Measurements from ENCODE around the gene IL6R. TPM values are rescaled to one million over a fixed set of nuclear protein-coding genes. Genes with fewer than 3 reads are reported as not detected.

The IL6R gene
- total RNA-seq, 2 experiments from 2014 or later: 2.2 to 2.5 TPM

DNA sequence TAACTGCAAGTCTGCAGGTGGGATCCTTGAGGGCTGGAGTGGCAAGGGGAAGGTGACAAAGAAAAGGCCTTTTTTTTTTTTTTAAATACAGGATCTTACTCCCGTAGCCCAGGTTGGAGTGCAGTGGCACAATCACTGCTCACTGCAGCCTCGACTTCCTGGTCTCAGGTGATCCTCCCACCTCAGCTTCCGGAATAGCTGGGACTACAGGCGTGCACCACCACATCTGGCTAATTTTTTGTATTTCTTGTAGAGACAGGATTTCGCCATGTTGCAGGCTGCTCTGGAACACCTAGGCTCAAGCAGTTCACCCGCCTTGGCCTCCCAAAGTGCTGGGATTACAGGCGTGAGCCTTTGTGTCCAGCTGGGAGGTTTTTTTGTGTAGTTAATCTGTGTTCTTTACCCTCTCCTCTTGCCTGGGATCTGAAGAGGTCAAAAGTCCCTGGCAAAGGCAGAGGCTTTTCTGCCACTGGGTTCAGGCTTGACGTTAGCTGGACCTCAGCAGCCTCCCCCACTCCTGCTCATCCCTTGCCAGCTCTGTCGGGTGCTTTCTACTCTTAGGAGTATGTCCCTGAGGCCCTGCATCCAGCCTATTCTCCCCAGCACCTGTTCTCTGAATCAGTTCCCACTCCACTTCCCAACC, 5.2 kb downstream of the IL6R start:
- Mint-ChIP-seq H3K27me3 (no peaks in the 10 kb centered on the region), H3K36me3 (ENCODE audit: low read depth) (no peaks in the 10 kb centered on the region), H3K9me3 (no peaks in the 10 kb centered on the region), H3K27ac (peak overlapping the region; percentile 26), H3K4me3 (no peak overlapping the region), H3K4me1 (ENCODE audit: low read depth) (peaks cover 60% of the 10 kb centered on the region)
- ChIA-PET POLR2A (interaction anchor here (5.3 kb wide), 1 partner anchor 8 kb away, joined by 39 read pairs; no protein-coding TSS in a partner anchor), CTCF (interaction anchor here (1.3 to 1.8 kb wide), 3 partner anchors 32 to 137 kb away, joined by 3 to 5 read pairs (median 4); no protein-coding TSS in a partner anchor)
- no peak for DNase-seq
- TF ChIP-seq CTCF (IDR thresholded peaks at IDR 0.05): no peak
- intact Hi-C loops (cut with micrococcal nuclease): no loop called here
- no peak for ATAC-seq

DNA sequence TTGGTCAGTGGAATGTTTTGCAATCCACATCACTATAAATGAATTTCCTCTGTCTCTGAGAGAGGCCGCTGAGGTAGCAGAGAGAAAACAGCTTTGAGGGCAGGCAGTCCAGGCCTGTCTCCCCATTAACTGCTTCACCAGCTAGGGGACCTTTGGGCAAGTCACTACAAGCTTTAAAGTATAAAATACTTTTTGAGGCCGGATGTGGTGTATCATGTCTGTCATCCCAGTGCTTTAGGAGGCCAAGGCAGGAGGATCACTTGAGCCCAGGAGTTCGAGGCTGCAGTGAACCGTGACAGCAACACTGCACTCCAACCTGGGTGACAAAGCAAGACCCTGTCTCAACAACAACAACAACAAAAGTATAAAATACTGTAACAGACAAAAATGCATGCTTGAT, 6.4 kb downstream of the IL6R start:
- no peak for TF ChIP-seq CTCF (IDR thresholded peaks at IDR 0.05)
- H3K36me3 Mint-ChIP-seq (ENCODE audit: low read depth): no peaks in the 10 kb centered on the region

GRCh38 chr1:154413177-154413783, 8.1 kb downstream of the IL6R start:
- H3K9me3 Mint-ChIP-seq: no peaks in the 10 kb centered on the region
- intact Hi-C loops (cut with micrococcal nuclease): no loop called here
- ChIA-PET CTCF (interaction anchor here (1.9 kb wide), 1 partner anchor 133 kb away, joined by 5 read pairs; no protein-coding TSS in a partner anchor), POLR2A (interaction anchor here (0.7 to 1.6 kb wide), 2 partner anchors 36 to 37 kb away, joined by 3 read pairs; no protein-coding TSS in a partner anchor)
- DNase-seq: no peak
- no peak for ATAC-seq
- H3K36me3 Mint-ChIP-seq (ENCODE audit: low read depth): no peaks in the 10 kb centered on the region
- no peaks in the 10 kb centered on the region for H3K27me3 Mint-ChIP-seq
- H3K4me3 Mint-ChIP-seq: no peak overlapping the region
- peaks cover 48% of the 10 kb centered on the region for H3K4me1 Mint-ChIP-seq (ENCODE audit: low read depth)
- no peak for TF ChIP-seq CTCF (IDR thresholded peaks at IDR 0.05)
- H3K27ac Mint-ChIP-seq: no peak overlapping the region

More for the DNA sequence above, 6.4 kb downstream of the IL6R start:
- ChIA-PET POLR2A (interaction anchor here (1.9 kb wide), 1 partner anchor 9 kb away, joined by 6 read pairs; no protein-coding TSS in a partner anchor), CTCF (interaction anchor here (1.1 to 1.3 kb wide), 2 partner anchors 8 to 66 kb away, joined by 3 to 4 read pairs; no protein-coding TSS in a partner anchor)
- H3K27ac Mint-ChIP-seq: no peak overlapping the region
- H3K4me3 Mint-ChIP-seq: no peak overlapping the region
- H3K4me1 Mint-ChIP-seq (ENCODE audit: low read depth): peaks cover 55% of the 10 kb centered on the region
- intact Hi-C loops (cut with micrococcal nuclease): no loop called here
- H3K27me3 Mint-ChIP-seq: no peaks in the 10 kb centered on the region
- ATAC-seq: no peak
- no peak for DNase-seq
- no peaks in the 10 kb centered on the region for H3K9me3 Mint-ChIP-seq

GRCh38 chr1:154414606-154415005, 9.5 kb downstream of the IL6R start:
- CTCF ChIA-PET: interaction anchor here (0.9 to 1.9 kb wide), 3 partner anchors 11 to 132 kb away, joined by 3 to 6 read pairs (median 5); no protein-coding TSS in a partner anchor
- no peak overlapping the region for H3K4me3 Mint-ChIP-seq
- ATAC-seq (no peak), DNase-seq (no peak)
- H3K36me3 Mint-ChIP-seq (ENCODE audit: low read depth): no peaks in the 10 kb centered on the region
- H3K27ac Mint-ChIP-seq: no peak overlapping the region
- POLR2A ChIA-PET: interaction anchor here (1.4 to 1.6 kb wide), 2 partner anchors 9 to 38 kb away, joined by 3 to 9 read pairs; no protein-coding TSS in a partner anchor
- H3K9me3 Mint-ChIP-seq: no peaks in the 10 kb centered on the region
- TF ChIP-seq CTCF (IDR thresholded peaks at IDR 0.05): no peak
- no peaks in the 10 kb centered on the region for H3K27me3 Mint-ChIP-seq
- intact Hi-C loops (cut with micrococcal nuclease): no loop called here
- peaks cover 48% of the 10 kb centered on the region for H3K4me1 Mint-ChIP-seq (ENCODE audit: low read depth)
